Large intestine (tissue), 3 donors: ENCODE data around the gene PCBP2. TPM values are rescaled to one million over a fixed set of nuclear protein-coding genes. Genes with fewer than 3 reads are reported as not detected.

Experiments
- DNase-seq, 2 donors: peaks; one replicate each; pipeline versions ENCODE4 v3.0.0 to v3.0.0-alpha.2; 2013
- H3K27ac ChIP-seq: one replicate; pipeline ENCODE4 v1.5.1; 2013; ENCODE audit warnings: low read length
- H3K27me3 ChIP-seq: 2 replicates; pipeline ENCODE4 v1.6.1; 2013; ENCODE audit warnings: low read length; ENCODE audit not compliant: control insufficient read depth, insufficient read depth
- H3K36me3 ChIP-seq: 2 replicates; pipeline ENCODE4 v1.6.1; 2013; ENCODE audit warnings: low read length; ENCODE audit not compliant: control insufficient read depth, insufficient read depth
- H3K4me1 ChIP-seq: one replicate; pipeline ENCODE4 v1.6.1; 2013; ENCODE audit warnings: low read length; ENCODE audit not compliant: control insufficient read depth, insufficient read depth
- H3K4me3 ChIP-seq: one replicate; pipeline ENCODE4 v1.5.1; 2013; ENCODE audit warnings: low read length
- H3K9me3 ChIP-seq: one replicate; pipeline ENCODE4 v1.6.1; 2013; ENCODE audit warnings: mild to moderate bottlenecking, low read depth, low read length, moderate library complexity; ENCODE audit not compliant: control insufficient read depth
- WGBS: methylation state at CpG from one replicate; pipeline ENCODE4 v1.1.5; 2013; ENCODE audit warnings: low lambda C conversion rate; ENCODE audit not compliant: insufficient coverage; 5-methylcytosine and 5-hydroxymethylcytosine counted together
- polyA plus RNA-seq: library from polyadenylated mRNA; unstranded; fragments of 120-200 nt; gene quantifications from one replicate; pipeline ENCODE4 v1.2.1, GENCODE V29; 2013

The PCBP2 gene
- polyA plus RNA-seq, 1 donor = 765 TPM

DNA sequence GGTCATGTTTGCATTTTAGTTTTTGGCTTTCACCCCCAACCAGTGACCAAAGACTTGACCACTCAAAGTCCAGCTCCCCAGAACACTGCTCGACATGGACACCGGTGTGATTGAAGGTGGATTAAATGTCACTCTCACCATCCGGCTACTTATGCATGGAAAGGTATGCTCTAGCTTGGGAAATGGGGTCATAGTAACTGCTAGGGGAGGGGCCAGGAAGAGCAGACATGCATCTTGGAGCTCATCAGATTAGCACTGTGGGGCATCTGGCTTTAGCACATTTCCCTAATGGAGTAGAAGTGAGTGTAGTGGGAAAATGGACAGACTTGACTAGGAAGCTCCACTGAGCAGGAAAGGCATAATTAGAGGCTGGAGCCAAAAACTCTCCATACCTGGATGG, 2.8 kb downstream of the PCBP2 start:
- H3K27ac ChIP-seq = no peak overlapping the region
- no peak overlapping the region for H3K4me3 ChIP-seq
- peaks cover 7% of the 10 kb centered on the region for H3K4me1 ChIP-seq
- peaks cover 54% of the 10 kb centered on the region for H3K36me3 ChIP-seq
- no peak for DNase-seq
- H3K27me3 ChIP-seq = no peaks in the 10 kb centered on the region
- H3K9me3 ChIP-seq = no peaks in the 10 kb centered on the region
- WGBS = no CpG with 5 or more reads among the region's 3 CpGs

DNA sequence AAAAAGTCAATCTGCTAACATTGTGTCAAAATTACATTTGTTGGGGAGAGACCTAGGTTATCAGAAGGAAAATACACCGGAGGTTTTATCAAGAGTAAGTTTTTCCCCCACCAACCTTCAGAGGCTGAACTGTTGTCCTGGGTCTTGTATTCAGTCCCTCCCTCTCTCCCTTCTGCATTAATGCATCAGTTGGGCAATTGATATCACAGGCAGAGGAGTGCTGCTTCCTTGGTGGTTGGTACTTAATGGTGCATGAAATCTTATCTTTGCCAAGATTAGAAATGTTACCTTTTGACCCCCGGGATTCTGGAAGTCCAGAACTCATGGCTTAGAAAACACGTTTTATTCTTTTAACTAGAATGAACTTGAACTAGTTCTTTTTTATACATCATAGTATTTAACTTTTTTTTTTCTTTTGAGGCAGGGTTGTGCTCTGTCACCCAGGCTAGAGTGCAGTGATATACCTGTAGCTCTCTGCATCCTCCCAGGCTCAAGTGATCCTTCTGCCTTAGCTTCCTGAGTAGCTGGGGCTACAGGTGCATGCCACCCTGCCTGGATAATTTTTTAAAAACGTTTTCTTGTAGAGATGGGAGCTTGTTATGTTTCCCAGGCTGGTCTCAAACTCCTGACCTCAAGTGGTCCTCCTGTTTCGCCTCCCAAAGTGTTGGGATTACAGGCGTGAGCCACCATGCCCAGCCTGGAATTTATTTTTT, 4.9 kb downstream of the PCBP2 start:
- Histone ChIP-seq H3K4me1 (peaks cover 7% of the 10 kb centered on the region), H3K27me3 (no peaks in the 10 kb centered on the region), H3K9me3 (no peaks in the 10 kb centered on the region), H3K4me3 (no peak overlapping the region), H3K27ac (no peak overlapping the region), H3K36me3 (peaks cover 74% of the 10 kb centered on the region)
- 61% methylated on average over 3 of the region's 6 CpGs for WGBS
- DNase-seq = no peak

DNA sequence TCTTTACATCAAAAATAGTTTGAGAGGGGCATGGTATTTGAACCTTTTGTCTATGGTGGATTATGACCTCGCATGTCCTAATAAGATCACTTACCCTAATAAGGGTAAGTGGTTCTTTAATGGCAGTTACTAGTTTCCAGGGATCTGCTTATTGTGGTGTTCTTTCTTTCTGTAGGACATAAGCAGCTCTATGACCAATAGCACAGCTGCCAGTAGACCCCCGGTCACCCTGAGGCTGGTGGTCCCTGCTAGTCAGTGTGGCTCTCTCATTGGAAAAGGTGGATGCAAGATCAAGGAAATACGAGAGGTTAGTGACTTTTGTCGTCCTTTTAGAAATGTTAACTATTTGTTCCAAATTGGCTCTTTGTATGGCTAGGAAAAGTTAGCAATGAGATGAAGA, 7.2 kb downstream of the PCBP2 start:
- Histone ChIP-seq H3K4me1 (peaks cover 4% of the 10 kb centered on the region), H3K36me3 (peaks cover 95% of the 10 kb centered on the region), H3K27me3 (no peaks in the 10 kb centered on the region), H3K4me3 (no peak overlapping the region), H3K9me3 (no peaks in the 10 kb centered on the region), H3K27ac (no peak overlapping the region)
- no CpG with 5 or more reads among the region's 4 CpGs for WGBS
- no peak for DNase-seq

DNA sequence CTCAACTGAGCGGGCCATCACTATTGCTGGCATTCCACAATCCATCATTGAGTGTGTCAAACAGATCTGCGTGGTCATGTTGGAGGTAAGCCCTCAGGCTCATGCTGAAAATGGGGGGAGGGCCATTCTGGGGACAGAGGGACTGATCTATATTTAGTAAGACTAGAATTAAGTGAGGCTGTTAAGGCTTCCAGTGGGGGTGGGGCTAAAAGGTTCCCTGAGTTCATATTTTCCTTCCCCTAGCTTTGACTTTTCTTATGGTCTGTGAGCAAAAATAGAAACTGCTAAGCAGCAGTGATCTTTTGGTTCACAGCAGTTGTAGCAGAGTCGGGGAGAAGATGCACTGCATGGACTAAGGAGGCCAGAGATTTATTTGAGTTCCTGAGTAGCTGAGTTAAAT, 9.2 kb downstream of the PCBP2 start:
- Histone ChIP-seq H3K4me1 (no peaks in the 10 kb centered on the region), H3K27ac (no peak overlapping the region), H3K9me3 (no peaks in the 10 kb centered on the region), H3K4me3 (no peak overlapping the region), H3K27me3 (no peaks in the 10 kb centered on the region), H3K36me3 (peaks cover 96% of the 10 kb centered on the region)
- no peak for DNase-seq
- WGBS = no CpG with 5 or more reads among the region's 3 CpGs

GRCh38 chr12:53461591-53461990, 9.7 kb downstream of the PCBP2 start:
- no peaks in the 10 kb centered on the region for H3K9me3 ChIP-seq
- WGBS = no CpG with 5 or more reads among the region's 8 CpGs
- no peaks in the 10 kb centered on the region for H3K4me1 ChIP-seq
- no peaks in the 10 kb centered on the region for H3K27me3 ChIP-seq
- no peak overlapping the region for H3K27ac ChIP-seq
- H3K36me3 ChIP-seq = peaks cover 96% of the 10 kb centered on the region
- DNase-seq = no peak
- no peak overlapping the region for H3K4me3 ChIP-seq

DNA sequence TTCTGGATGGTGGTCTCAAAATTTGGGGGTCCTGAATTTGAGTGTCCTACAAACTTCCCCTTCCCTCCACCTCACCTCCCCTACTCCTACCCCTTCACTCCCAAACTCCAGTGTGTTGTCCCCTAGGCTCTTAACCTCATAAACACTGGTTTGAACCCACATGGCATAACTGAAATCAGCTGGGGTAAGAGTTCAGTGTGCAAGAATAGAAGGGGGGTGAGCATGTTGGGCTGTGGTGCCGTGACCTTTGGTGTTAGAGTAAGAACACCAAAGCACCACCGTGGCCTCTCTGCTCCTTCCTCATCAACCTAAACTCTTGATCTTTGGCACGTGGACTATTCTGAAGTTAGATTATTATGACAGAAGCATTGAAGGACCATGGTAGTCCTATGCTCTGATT, 11.0 kb downstream of the PCBP2 start:
- no peak for DNase-seq
- WGBS = no CpG with 5 or more reads among the region's 3 CpGs
- Histone ChIP-seq H3K9me3 (no peaks in the 10 kb centered on the region), H3K27ac (no peak overlapping the region), H3K4me1 (no peaks in the 10 kb centered on the region), H3K36me3 (peaks cover 96% of the 10 kb centered on the region), H3K27me3 (no peaks in the 10 kb centered on the region), H3K4me3 (no peak overlapping the region)

DNA sequence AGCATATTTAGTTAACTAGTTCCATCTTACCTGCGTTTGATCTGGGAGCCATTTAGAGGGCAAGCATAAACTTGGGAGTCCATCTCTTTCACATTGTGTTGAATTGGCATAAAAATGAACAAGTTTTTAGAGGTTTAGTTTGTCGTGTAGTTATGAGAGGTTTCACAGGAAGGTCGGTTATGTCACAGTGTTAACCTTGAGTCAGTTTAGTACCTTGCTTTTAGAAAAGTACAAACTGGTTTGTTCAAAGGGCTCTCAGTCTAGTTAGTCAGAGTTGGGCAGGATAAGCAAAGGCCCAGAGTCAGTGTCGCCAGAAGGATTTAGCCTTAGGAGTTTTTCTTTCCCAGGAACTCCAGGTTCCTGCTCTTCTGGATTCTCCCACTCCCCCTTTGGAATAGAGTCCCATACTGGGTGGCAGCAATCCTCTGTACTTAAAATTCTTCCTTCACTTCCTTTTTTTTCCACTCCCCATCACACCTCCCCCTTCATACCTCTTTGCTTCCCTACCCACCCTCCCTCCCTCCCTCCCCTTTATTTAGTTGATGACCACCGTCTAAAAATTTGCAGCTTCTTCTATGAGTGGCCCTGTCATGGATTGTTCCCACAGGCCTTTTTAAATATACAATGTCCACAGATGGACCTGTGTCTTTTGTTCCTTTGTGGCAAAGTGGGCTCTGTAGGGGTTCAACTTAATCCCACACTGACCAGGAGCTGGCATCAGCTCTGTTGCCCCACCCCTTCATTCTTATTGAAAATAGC, 12.1 kb downstream of the PCBP2 start:
- no peaks in the 10 kb centered on the region for H3K9me3 ChIP-seq
- H3K4me1 ChIP-seq = no peaks in the 10 kb centered on the region
- WGBS = 90% methylated on average over 2 of the region's 5 CpGs
- H3K27me3 ChIP-seq = no peaks in the 10 kb centered on the region
- H3K4me3 ChIP-seq = no peak overlapping the region
- peaks cover 96% of the 10 kb centered on the region for H3K36me3 ChIP-seq
- DNase-seq = no peak
- H3K27ac ChIP-seq = no peak overlapping the region

DNA sequence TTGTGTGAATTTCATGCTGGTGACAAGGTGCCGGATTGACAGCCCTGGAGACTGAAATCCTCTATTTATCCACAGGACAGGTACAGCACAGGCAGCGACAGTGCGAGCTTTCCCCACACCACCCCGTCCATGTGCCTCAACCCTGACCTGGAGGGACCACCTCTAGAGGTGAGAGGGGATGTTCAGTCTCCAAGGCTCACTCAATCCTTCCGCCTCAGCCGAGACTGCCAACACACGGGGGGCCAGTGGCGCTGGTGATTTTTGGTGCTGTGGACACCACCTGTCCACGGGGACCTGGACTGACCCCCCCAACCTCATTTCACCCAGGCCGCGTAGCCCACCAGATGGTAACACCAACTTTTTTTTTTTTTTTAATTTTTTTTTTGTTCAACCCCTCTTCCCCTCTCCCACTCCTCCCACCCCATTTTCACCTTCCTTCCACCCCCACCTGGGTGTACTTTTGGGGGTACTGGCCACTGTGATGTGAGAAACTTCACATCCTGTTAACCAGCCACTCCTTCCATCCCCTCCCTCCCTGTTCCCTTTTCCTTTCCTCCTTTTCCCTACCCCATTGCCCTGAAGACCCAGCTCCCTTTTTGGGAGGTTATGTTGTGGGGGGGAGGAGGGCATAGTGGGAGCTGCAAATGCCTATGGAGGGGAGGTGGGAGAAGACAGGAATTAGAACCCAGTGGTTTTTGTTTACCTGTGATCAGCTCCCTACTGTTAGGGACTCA, 12.9 kb downstream of the PCBP2 start:
- no peaks in the 10 kb centered on the region for H3K4me1 ChIP-seq
- no peaks in the 10 kb centered on the region for H3K9me3 ChIP-seq
- peaks cover 96% of the 10 kb centered on the region for H3K36me3 ChIP-seq
- no peaks in the 10 kb centered on the region for H3K27me3 ChIP-seq
- WGBS = 75% methylated on average over 3 of the region's 11 CpGs
- H3K4me3 ChIP-seq = no peak overlapping the region
- H3K27ac ChIP-seq = no peak overlapping the region
- no peak for DNase-seq

DNA sequence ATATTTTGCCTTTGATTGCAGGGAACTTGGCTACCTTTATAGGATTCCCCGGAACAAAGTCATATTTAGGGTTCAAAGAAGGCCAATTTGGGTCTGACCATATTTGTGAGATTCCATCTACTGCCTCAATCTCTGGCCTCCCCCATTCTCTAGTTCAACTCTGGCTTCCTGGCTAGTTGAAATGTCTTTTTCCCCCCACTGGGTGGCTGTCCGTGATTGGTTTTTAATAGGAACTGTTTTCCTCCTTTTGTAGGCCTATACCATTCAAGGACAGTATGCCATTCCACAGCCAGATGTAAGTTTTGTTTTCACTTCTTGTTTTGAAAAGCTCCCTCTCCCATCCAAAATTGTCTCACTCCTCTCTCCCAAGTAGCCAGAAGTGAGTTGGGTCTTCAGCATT, 13.8 kb downstream of the PCBP2 start:
- no peak overlapping the region for H3K27ac ChIP-seq
- no CpG with 5 or more reads among the region's 2 CpGs for WGBS
- DNase-seq = no peak
- H3K36me3 ChIP-seq = peaks cover 96% of the 10 kb centered on the region
- H3K9me3 ChIP-seq = no peaks in the 10 kb centered on the region
- H3K27me3 ChIP-seq = no peaks in the 10 kb centered on the region
- H3K4me1 ChIP-seq = no peaks in the 10 kb centered on the region
- H3K4me3 ChIP-seq = no peak overlapping the region

GRCh38 chr12:53466640-53467039, 14.7 kb downstream of the PCBP2 start:
- WGBS = 100% methylated on average over 1 of the region's 4 CpGs
- no peak overlapping the region for H3K27ac ChIP-seq
- peaks cover 95% of the 10 kb centered on the region for H3K36me3 ChIP-seq
- no peaks in the 10 kb centered on the region for H3K4me1 ChIP-seq
- no peak for DNase-seq
- no peak overlapping the region for H3K4me3 ChIP-seq
- no peaks in the 10 kb centered on the region for H3K27me3 ChIP-seq
- no peaks in the 10 kb centered on the region for H3K9me3 ChIP-seq
